IMR-90 (cell line): ENCODE data around the gene MED12L. TPM values are rescaled to one million over a fixed set of nuclear protein-coding genes. Genes with fewer than 3 reads are reported as not detected.

Experiments
- ATAC-seq: fragments of 200-7000 bp; cut with Tn5 transposase; 2 replicates; pipeline ENCODE4 v1.9.1; 2020; ENCODE audit warnings: low read depth, mild to moderate bottlenecking, moderate library complexity
- BruUV-seq: library from RNA; stranded (reverse); fragments of 400-500 nt; replicated peaks from 2 replicates; lab custom pipeline; 2021; lab: Mats Ljungman, UMichigan
- CTCF ChIA-PET: fragments of 300-600 bp; formaldehyde crosslinking; extraction: SDS; loops from one replicate; lab custom pipeline; 2021; ENCODE audit warnings: antibody characterized with exemption; lab: Yijun Ruan, JAX
- POLR2A ChIA-PET: fragments of 300-600 bp; sonication (Branson Sonifier 250); formaldehyde crosslinking; loops from one replicate; lab custom pipeline; 2022; ENCODE audit warnings: antibody characterized with exemption; ENCODE audit not compliant: unreplicated experiment; lab: Charles Lee
- DNase-seq: peaks from one replicate; pipeline ENCODE4 v3.0.0; 2013
- H2AFZ ChIP-seq: replicated peaks from 2 replicates; pipeline ENCODE3; 2013; ENCODE audit warnings: low read length, mild to moderate bottlenecking; ENCODE audit not compliant: poor library complexity
- H2AK5ac ChIP-seq: 2 replicates; pipeline ENCODE4 v1.6.1; 2013; ENCODE audit warnings: low read depth, low read length, inconsistent platforms
- H2AK9ac ChIP-seq: replicated peaks from 2 replicates; pipeline ENCODE3; 2013; ENCODE audit warnings: mild to moderate bottlenecking, low read depth, low read length, moderate library complexity; ENCODE audit not compliant: poor library complexity
- H2BK120ac ChIP-seq: 2 replicates; pipeline ENCODE4 v1.6.1; 2013; ENCODE audit warnings: low read depth, low read length, inconsistent platforms
- H2BK15ac ChIP-seq: 3 replicates; pipeline ENCODE4 v1.6.1; 2013; ENCODE audit warnings: low read depth, low read length, inconsistent platforms
- H2BK20ac ChIP-seq: 2 replicates; pipeline ENCODE4 v1.6.1; 2013; ENCODE audit warnings: low read depth, mild to moderate bottlenecking, inconsistent platforms, low read length, moderate library complexity
- H2BK5ac ChIP-seq: 2 replicates; pipeline ENCODE4 v1.6.1; 2013; ENCODE audit warnings: mild to moderate bottlenecking, low read depth, low read length, inconsistent platforms; ENCODE audit not compliant: poor library complexity, severe bottlenecking
- H3K14ac ChIP-seq: replicated peaks from 2 replicates; pipeline ENCODE4 v1.6.1; 2013; ENCODE audit warnings: low read depth, low read length, inconsistent platforms
- H3K18ac ChIP-seq: 2 replicates; pipeline ENCODE4 v1.6.1; 2013; ENCODE audit warnings: low read depth, low read length, control low read depth
- H3K23ac ChIP-seq: 2 replicates; pipeline ENCODE4 v1.6.1; 2013; ENCODE audit warnings: low read depth, low read length, inconsistent platforms
- H3K27ac ChIP-seq: 2 replicates; pipeline ENCODE4 v1.5.1; 2013; ENCODE audit warnings: mild to moderate bottlenecking, control low read depth, low read length; ENCODE audit not compliant: insufficient read depth
- H3K27me3 ChIP-seq: 2 replicates; pipeline ENCODE4 v1.6.1; 2013; ENCODE audit warnings: low read length; ENCODE audit not compliant: control insufficient read depth, insufficient read depth
- H3K36me3 ChIP-seq: 2 replicates; pipeline ENCODE4 v1.6.1; 2013; ENCODE audit warnings: low read length, mixed read lengths; ENCODE audit not compliant: control insufficient read depth, insufficient read depth
- H3K4ac ChIP-seq: 2 replicates; pipeline ENCODE4 v1.6.1; 2013; ENCODE audit warnings: low read depth, low read length, inconsistent platforms
- H3K4me1 ChIP-seq: 2 replicates; pipeline ENCODE4 v1.6.1; 2013; ENCODE audit warnings: low read length, mixed read lengths; ENCODE audit not compliant: control insufficient read depth, insufficient read depth
- H3K4me2 ChIP-seq: 2 replicates; pipeline ENCODE4 v1.6.1; 2013; ENCODE audit warnings: low read depth, mild to moderate bottlenecking, control low read depth, low read length, moderate library complexity
- H3K4me3 ChIP-seq: 2 replicates; pipeline ENCODE4 v1.5.1; 2013; ENCODE audit warnings: low read depth, mild to moderate bottlenecking, control low read depth, low read length, moderate library complexity; ENCODE audit not compliant: insufficient read depth
- H3K56ac ChIP-seq: 2 replicates; pipeline ENCODE4 v1.6.1; 2013; ENCODE audit warnings: low read length, inconsistent platforms; ENCODE audit not compliant: insufficient read depth; ENCODE audit errors: extremely low read depth
- H3K79me1 ChIP-seq, 2 experiments: 2 replicates each; pipeline ENCODE4 v1.6.1; 2013; ENCODE audit warnings: low read length in 2 of 2, inconsistent platforms in 1 of 2, low read depth in 1 of 2
- H3K9ac ChIP-seq: 2 replicates; pipeline ENCODE4 v1.6.1; 2013; ENCODE audit warnings: low read depth, low read length, control low read depth
- H3K9me1 ChIP-seq: 2 replicates; pipeline ENCODE4 v1.6.1; 2013; ENCODE audit warnings: low read length, inconsistent platforms; ENCODE audit not compliant: insufficient read depth
- H3K9me3 ChIP-seq: 2 replicates; pipeline ENCODE4 v1.6.1; 2013; ENCODE audit warnings: low read length; ENCODE audit not compliant: control insufficient read depth, insufficient read depth
- H4K20me1 ChIP-seq: 2 replicates; pipeline ENCODE4 v1.6.1; 2013; ENCODE audit warnings: low read length, inconsistent platforms; ENCODE audit not compliant: insufficient read depth
- H4K5ac ChIP-seq: 2 replicates; pipeline ENCODE4 v1.6.1; 2013; ENCODE audit warnings: mild to moderate bottlenecking, low read depth, low read length, control low read depth
- H4K8ac ChIP-seq, 2 experiments: 2 replicates each; pipeline ENCODE4 v1.6.1; 2013; ENCODE audit warnings: low read depth in 2 of 2, low read length in 2 of 2, control low read depth in 1 of 2, inconsistent platforms in 1 of 2
- H4K91ac ChIP-seq: 2 replicates; pipeline ENCODE4 v1.6.1; 2013; ENCODE audit warnings: low read depth, low read length, inconsistent platforms; ENCODE audit not compliant: insufficient read depth
- BHLHE40 ChIP-seq: fragments of 150-350 bp; IDR thresholded peaks from 2 replicates; pipeline ENCODE4 v1.6.1; 2016; ENCODE audit warnings: mild to moderate bottlenecking, low read depth, low read length
- CEBPB ChIP-seq: IDR thresholded peaks from 2 replicates; pipeline ENCODE4 v1.6.1; 2012; ENCODE audit warnings: low read depth, low read length, improper control_type of control experiment
- CHD1 ChIP-seq: IDR thresholded peaks from 2 replicates; pipeline ENCODE4 v1.6.1; 2012; ENCODE audit warnings: low read depth, low read length, improper control_type of control experiment
- FOS ChIP-seq: fragments of 150-350 bp; IDR thresholded peaks from 2 replicates; pipeline ENCODE4 v1.6.1; 2016; ENCODE audit warnings: low read depth, low read length
- MAFK ChIP-seq: IDR thresholded peaks from 2 replicates; pipeline ENCODE4 v1.6.1; 2012; ENCODE audit warnings: low read depth, low read length, improper control_type of control experiment
- MAZ ChIP-seq: IDR thresholded peaks from 2 replicates; pipeline ENCODE4 v1.6.1; 2012; ENCODE audit warnings: low read depth, mild to moderate bottlenecking, low read length, improper control_type of control experiment, moderate library complexity, borderline replicate concordance
- MXI1 ChIP-seq: IDR thresholded peaks from 2 replicates; pipeline ENCODE4 v1.6.1; 2012; ENCODE audit warnings: low read depth, mild to moderate bottlenecking, low read length, moderate library complexity, borderline replicate concordance
- NFE2L2 ChIP-seq: fragments of 150-350 bp; IDR thresholded peaks from 2 replicates; pipeline ENCODE4 v1.6.1; 2016; ENCODE audit warnings: low read depth, mild to moderate bottlenecking, low read length
- POLR2A ChIP-seq: IDR thresholded peaks from 2 replicates; pipeline ENCODE4 v1.6.1; 2012; ENCODE audit warnings: mild to moderate bottlenecking, low read depth, low read length
- RAD21 ChIP-seq: IDR thresholded peaks from 2 replicates; pipeline ENCODE4 v1.6.1; 2012; ENCODE audit warnings: low read length, improper control_type of control experiment
- RCOR1 ChIP-seq: IDR thresholded peaks from 2 replicates; pipeline ENCODE4 v1.6.1; 2012; ENCODE audit warnings: mild to moderate bottlenecking, low read length, improper control_type of control experiment; ENCODE audit not compliant: insufficient replicate concordance
- RFX5 ChIP-seq: IDR thresholded peaks from 2 replicates; pipeline ENCODE4 v1.8.0; 2012; ENCODE audit warnings: low read depth, mild to moderate bottlenecking, low read length, moderate library complexity
- SMC3 ChIP-seq: fragments of 150-350 bp; IDR thresholded peaks from 2 replicates; pipeline ENCODE4 v1.6.1; 2016; ENCODE audit warnings: low read depth, mild to moderate bottlenecking, antibody characterized with exemption, low read length, moderate library complexity
- WGBS, 2 experiments: methylation state at CpG; one replicate each; pipeline versions ENCODE4 v1.1.5 to v1.1.7; 2013; ENCODE audit warnings: missing lambda C conversion rate in 2 of 2; ENCODE audit not compliant: insufficient read length in 1 of 2; ENCODE audit errors: extremely low coverage in 2 of 2; 5-methylcytosine and 5-hydroxymethylcytosine counted together
- dilution Hi-C: fragments of 300-500 bp; cut with HindIII; formaldehyde crosslinking; loops from one replicate; pipeline ENCODE4 v1.14.3; 2018; ENCODE audit warnings: low sequenced_read_pairs; ENCODE audit not compliant: unreplicated experiment
- in situ Hi-C: fragments of 300-500 bp; cut with MboI; formaldehyde crosslinking; loops from 3 replicates; pipeline ENCODE4 v1.14.3; 2019; ENCODE audit warnings: low sequenced_read_pairs, inconsistent platforms, mixed read lengths
- intact Hi-C: fragments of 100-400 bp; cut with micrococcal nuclease; formaldehyde crosslinking; loops from 2 replicates; pipeline ENCODE4 v1.10.0; 2022
- polyA plus RNA-seq, 3 experiments: library from polyadenylated mRNA; depleted of rRNA; stranded (reverse); fragments of >200 nt; gene quantifications; 2 replicates each; pipeline ENCODE4 v1.2.3, GENCODE V29; 2012; ENCODE audit warnings: low replicate concordance in 1 of 3
- total RNA-seq: library from RNA; depleted of rRNA; stranded (reverse); fragments of >200 nt; gene quantifications from 2 replicates; pipeline ENCODE4 v1.2.3, GENCODE V29; 2012
- TF ChIP-seq, protein P1 (sequence below): fragments of 150-350 bp; IDR thresholded peaks from 2 replicates; pipeline ENCODE4 v1.6.1; 2017; ENCODE audit warnings: mild to moderate bottlenecking, antibody characterized with exemption, low read length, low read depth
- TF ChIP-seq, protein P2 (sequence below): fragments of 150-350 bp; IDR thresholded peaks from 2 replicates; pipeline ENCODE4 v1.6.1; 2016; ENCODE audit warnings: low read depth, mild to moderate bottlenecking, low read length, moderate library complexity, borderline replicate concordance

The MED12L gene
- total and polyA plus RNA-seq, 2 of the 4 experiments (the other 2 are of a cell fraction) = 0.05 to 0.18 TPM

DNA sequence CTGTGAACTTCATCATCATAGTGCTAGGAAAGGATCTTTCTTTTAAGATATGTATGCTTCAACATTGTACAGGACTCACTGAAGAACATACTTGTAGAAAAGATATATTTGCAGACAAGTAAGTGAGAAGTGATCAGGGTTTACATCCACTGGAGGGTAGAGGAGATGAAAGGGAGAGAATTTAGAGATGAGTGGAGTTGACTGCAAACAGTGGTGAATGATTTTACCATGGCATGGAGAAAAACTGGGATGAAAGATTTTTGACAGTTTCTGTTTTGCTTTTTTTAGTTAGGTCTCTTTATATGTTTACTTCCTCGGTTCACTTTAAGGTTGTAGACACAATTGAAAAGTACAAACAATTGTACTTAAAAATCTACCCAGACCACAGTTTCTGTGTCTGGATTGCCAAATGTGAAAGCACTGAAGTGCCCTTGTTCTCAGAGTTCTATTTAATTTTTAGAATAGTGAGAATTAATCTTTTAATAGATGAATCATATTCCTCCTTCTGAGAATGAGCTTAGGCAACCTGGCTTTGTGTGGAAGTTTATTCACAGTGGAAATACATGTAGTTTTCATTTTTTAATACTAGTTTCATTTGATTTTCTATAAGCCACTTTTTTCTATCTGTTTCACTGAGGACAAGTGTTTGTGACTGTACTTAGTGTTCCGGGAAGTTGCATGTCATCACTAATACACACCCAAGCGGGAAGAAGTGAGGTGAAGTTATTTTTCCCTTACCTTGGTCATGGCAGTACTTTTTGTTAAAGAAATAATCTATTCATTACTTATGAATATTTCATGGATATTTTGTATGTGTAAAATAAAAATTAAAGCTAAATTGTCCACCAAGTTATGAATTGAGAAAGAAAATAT lies 119.3 kb downstream of the MED12L start:
- no peak overlapping the region for H4K8ac ChIP-seq
- no peak for TF ChIP-seq MAZ
- TF ChIP-seq, protein P1, sequence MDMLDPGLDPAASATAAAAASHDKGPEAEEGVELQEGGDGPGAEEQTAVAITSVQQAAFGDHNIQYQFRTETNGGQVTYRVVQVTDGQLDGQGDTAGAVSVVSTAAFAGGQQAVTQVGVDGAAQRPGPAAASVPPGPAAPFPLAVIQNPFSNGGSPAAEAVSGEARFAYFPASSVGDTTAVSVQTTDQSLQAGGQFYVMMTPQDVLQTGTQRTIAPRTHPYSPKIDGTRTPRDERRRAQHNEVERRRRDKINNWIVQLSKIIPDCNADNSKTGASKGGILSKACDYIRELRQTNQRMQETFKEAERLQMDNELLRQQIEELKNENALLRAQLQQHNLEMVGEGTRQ = no peak
- TF ChIP-seq MXI1 = no peak
- TF ChIP-seq, protein P2, sequence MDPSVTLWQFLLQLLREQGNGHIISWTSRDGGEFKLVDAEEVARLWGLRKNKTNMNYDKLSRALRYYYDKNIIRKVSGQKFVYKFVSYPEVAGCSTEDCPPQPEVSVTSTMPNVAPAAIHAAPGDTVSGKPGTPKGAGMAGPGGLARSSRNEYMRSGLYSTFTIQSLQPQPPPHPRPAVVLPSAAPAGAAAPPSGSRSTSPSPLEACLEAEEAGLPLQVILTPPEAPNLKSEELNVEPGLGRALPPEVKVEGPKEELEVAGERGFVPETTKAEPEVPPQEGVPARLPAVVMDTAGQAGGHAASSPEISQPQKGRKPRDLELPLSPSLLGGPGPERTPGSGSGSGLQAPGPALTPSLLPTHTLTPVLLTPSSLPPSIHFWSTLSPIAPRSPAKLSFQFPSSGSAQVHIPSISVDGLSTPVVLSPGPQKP = no peak
- no peak for TF ChIP-seq BHLHE40
- TF ChIP-seq MAFK = no peak
- TF ChIP-seq SMC3 = no peak
- TF ChIP-seq RAD21 = no peak
- TF ChIP-seq FOS = no peak
- TF ChIP-seq NFE2L2 = no peak
- no peak for TF ChIP-seq RFX5
- no peak for TF ChIP-seq POLR2A
- TF ChIP-seq RCOR1 = no peak
- TF ChIP-seq CHD1 = no peak
- no peak for TF ChIP-seq CEBPB

More for the DNA sequence above, 119.3 kb downstream of the MED12L start:
- ChIA-PET CTCF (no interaction called here), POLR2A (no interaction called here)
- Histone ChIP-seq H3K18ac (no peak overlapping the region), H3K36me3 (no peaks in the 10 kb centered on the region), H3K9me3 (no peaks in the 10 kb centered on the region), H2BK20ac (no peak overlapping the region), H3K23ac (no peak overlapping the region), H2AK5ac (no peak overlapping the region), H2AK9ac (no peak overlapping the region), H4K91ac (no peak overlapping the region), H3K4me2 (no peak overlapping the region), H3K4me3 (no peak overlapping the region), H3K4me1 (peaks cover 2% of the 10 kb centered on the region; the same call in 1 of the 2 replicates), H3K9ac (no peak overlapping the region), H3K9me1 (no peaks in the 10 kb centered on the region), H4K5ac (no peak overlapping the region), H3K14ac (no peak overlapping the region), H2AFZ (no peak overlapping the region), H2BK15ac (no peak overlapping the region), H3K79me1 (no peaks in the 10 kb centered on the region), H3K27ac (no peak overlapping the region), H2BK5ac (no peak overlapping the region), H2BK120ac (no peak overlapping the region), H3K27me3 (no peaks in the 10 kb centered on the region), H3K4ac (no peak overlapping the region), H4K20me1 (no peaks in the 10 kb centered on the region), H3K56ac (no peak overlapping the region)
- intact Hi-C loops = no loop called here
- ATAC-seq (no peak), DNase-seq (no peak)
- WGBS, 2 experiments = no CpG with 5 or more reads among the region's 3 CpGs
- BruUV-seq = no TSS peak
- dilution Hi-C loops = no loop called here
- in situ Hi-C loops = no loop called here
